Parathyroid adenoma (tissue), 2 donors: ENCODE measurements around the gene RNU5D-1.

Experiments used
- H2AFZ ChIP-seq: fragments of 300-600 bp; sonication (generic); one replicate; pipeline ENCODE4 v1.7.0; 2017; ENCODE audit warnings: antibody characterized with exemption, mild to moderate bottlenecking
- H3K27ac ChIP-seq: fragments of 300-600 bp; sonication (generic); one replicate; pipeline ENCODE4 v1.7.0; 2017
- H3K27me3 ChIP-seq: fragments of 300-600 bp; sonication (generic); one replicate; pipeline ENCODE4 v1.7.0; 2017; ENCODE audit warnings: low read length; ENCODE audit not compliant: control insufficient read depth, insufficient read depth
- H3K36me3 ChIP-seq: fragments of 300-600 bp; sonication (generic); one replicate; pipeline ENCODE4 v1.7.0; 2017; ENCODE audit warnings: low read length; ENCODE audit not compliant: control insufficient read depth, insufficient read depth
- H3K4me1 ChIP-seq: fragments of 300-600 bp; sonication (generic); one replicate; pipeline ENCODE4 v1.7.0; 2017; ENCODE audit warnings: control low read depth
- H3K4me2 ChIP-seq: fragments of 300-600 bp; sonication (generic); one replicate; pipeline ENCODE4 v1.7.0; 2017; ENCODE audit warnings: low read length
- H3K4me3 ChIP-seq: fragments of 300-600 bp; sonication (generic); one replicate; pipeline ENCODE4 v1.7.0; 2017; ENCODE audit warnings: low read depth, low read length
- H3K79me2 ChIP-seq: fragments of 300-600 bp; sonication (generic); one replicate; pipeline ENCODE4 v1.7.0; 2017; ENCODE audit warnings: control low read depth
- H3K9ac ChIP-seq: fragments of 300-600 bp; sonication (generic); one replicate; pipeline ENCODE4 v1.7.0; 2017; ENCODE audit warnings: mild to moderate bottlenecking
- H3K9me3 ChIP-seq: fragments of 300-600 bp; sonication (generic); one replicate; pipeline ENCODE4 v1.7.0; 2017; ENCODE audit warnings: low read length; ENCODE audit not compliant: control insufficient read depth
- CTCF ChIP-seq: fragments of 300-600 bp; sonication (generic); IDR thresholded peaks from one replicate; pipeline ENCODE4 v1.7.0; 2017; ENCODE audit warnings: antibody characterized with exemption, mild to moderate bottlenecking
- donor health status: primary hyperparathyroidism.

Gene RNU5D-1

GRCh38 chr1:44696101-44696500 is 34.9 kb downstream of the RNU5D-1 start:
- no peak for TF ChIP-seq CTCF
- Histone ChIP-seq H3K27me3 (no peaks in the 10 kb centered on the region), H3K9ac (no peak overlapping the region), H3K4me3 (no peak overlapping the region), H3K9me3 (no peaks in the 10 kb centered on the region), H2AFZ (no peak overlapping the region), H3K79me2 (no peaks in the 10 kb centered on the region), H3K4me1 (no peaks in the 10 kb centered on the region), H3K36me3 (no peaks in the 10 kb centered on the region), H3K4me2 (no peak overlapping the region), H3K27ac (no peak overlapping the region)

DNA sequence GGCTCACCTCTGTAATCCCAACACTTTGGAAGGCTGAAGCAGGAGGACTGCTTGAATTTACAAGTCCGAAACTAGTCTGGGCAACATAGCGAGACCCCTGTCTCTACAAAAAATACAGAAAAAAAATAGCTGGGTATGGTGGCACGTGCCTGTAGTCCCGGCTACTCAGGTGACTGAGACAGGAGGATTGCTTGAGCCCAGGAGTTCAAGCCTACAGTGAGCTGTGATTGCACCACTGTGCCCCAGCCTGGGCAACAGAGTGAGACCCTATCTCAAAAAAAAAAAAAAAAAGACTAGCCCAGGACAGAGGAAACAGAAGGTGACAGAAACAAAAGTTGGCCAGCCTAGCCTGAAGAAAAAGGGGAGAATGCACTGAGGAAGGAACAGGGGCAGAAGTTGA is 35.3 kb downstream of the RNU5D-1 start:
- Histone ChIP-seq H3K9ac (no peak overlapping the region), H3K36me3 (no peaks in the 10 kb centered on the region), H3K4me1 (no peaks in the 10 kb centered on the region), H3K79me2 (no peaks in the 10 kb centered on the region), H3K27ac (no peak overlapping the region), H3K27me3 (no peaks in the 10 kb centered on the region), H3K9me3 (no peaks in the 10 kb centered on the region), H3K4me3 (no peak overlapping the region), H3K4me2 (no peak overlapping the region), H2AFZ (no peak overlapping the region)
- TF ChIP-seq CTCF: no peak

DNA sequence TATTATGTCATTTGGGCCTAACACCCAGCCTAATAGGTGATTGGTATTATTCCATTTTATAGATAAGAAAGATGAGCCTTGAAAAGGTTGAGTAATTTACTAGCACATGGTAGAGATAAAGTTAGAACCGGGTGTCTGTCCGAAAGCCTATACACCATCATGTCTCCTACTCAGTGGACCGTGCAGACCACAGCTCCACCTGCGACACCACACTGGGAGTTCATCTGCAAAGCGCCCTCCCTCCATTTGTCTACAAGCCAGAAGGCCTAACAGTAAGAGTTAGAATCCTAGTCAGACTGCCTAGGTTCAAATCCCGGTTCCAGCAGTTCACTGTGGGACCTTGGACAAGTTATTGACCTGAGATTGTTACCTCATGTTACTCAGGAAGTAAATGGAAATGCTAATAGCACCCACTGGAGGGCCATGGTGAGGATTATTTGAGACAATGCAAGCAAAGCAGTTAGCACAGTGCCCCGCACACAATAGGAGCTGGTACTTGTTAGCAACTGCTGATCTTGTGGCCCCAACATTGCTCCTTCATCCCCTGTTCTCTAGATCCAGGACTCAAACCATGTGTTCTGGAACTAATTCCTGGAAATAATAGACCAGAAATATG is 36.0 kb downstream of the RNU5D-1 start:
- no peak overlapping the region for H3K4me3 ChIP-seq
- H3K79me2 ChIP-seq: no peaks in the 10 kb centered on the region
- H3K27ac ChIP-seq: no peak overlapping the region
- H3K9ac ChIP-seq: no peak overlapping the region
- no peaks in the 10 kb centered on the region for H3K27me3 ChIP-seq
- H3K9me3 ChIP-seq: no peaks in the 10 kb centered on the region
- H3K4me1 ChIP-seq: no peaks in the 10 kb centered on the region
- H3K36me3 ChIP-seq: no peaks in the 10 kb centered on the region
- H3K4me2 ChIP-seq: no peak overlapping the region
- TF ChIP-seq CTCF: no peak
- H2AFZ ChIP-seq: no peak overlapping the region

GRCh38 chr1:44693900-44694299 is 37.1 kb downstream of the RNU5D-1 start:
- no peak overlapping the region for H3K4me3 ChIP-seq

More at GRCh38 chr1:44693900-44694299, 37.1 kb downstream of the RNU5D-1 start:
- no peaks in the 10 kb centered on the region for H3K9me3 ChIP-seq
- H3K79me2 ChIP-seq: no peaks in the 10 kb centered on the region
- no peak for TF ChIP-seq CTCF
- H2AFZ ChIP-seq: no peak overlapping the region
- no peak overlapping the region for H3K27ac ChIP-seq
- H3K27me3 ChIP-seq: no peaks in the 10 kb centered on the region
- H3K36me3 ChIP-seq: no peaks in the 10 kb centered on the region
- H3K9ac ChIP-seq: no peak overlapping the region
- H3K4me1 ChIP-seq: no peaks in the 10 kb centered on the region
- no peak overlapping the region for H3K4me2 ChIP-seq
